Lower lobe of right lung (tissue), 2 donors: Measurements from ENCODE around the gene TMEM184C. TPM values are rescaled to one million over a fixed set of nuclear protein-coding genes. Genes with fewer than 3 reads are reported as not detected.

Source experiments
- ATAC-seq, 2 donors: fragments of 200-7000 bp; cut with Tn5 transposase; one replicate each; pipeline ENCODE4 v1.9.1; 2020 to 2022; ENCODE audit warnings: mild to moderate bottlenecking in 2 of 2, moderate library complexity in 2 of 2
- DNase-seq: peaks from one replicate; pipeline ENCODE4 v3.0.0-alpha.2; 2020
- H3K27ac ChIP-seq: fragments of 200-600 bp; one replicate; pipeline ENCODE4 v1.8.0; 2022
- H3K27me3 ChIP-seq: fragments of 200-600 bp; one replicate; pipeline ENCODE4 v1.8.0; 2022; ENCODE audit warnings: low read depth
- H3K36me3 ChIP-seq: fragments of 200-600 bp; one replicate; pipeline ENCODE4 v1.8.0; 2022; ENCODE audit warnings: mild to moderate bottlenecking
- H3K4me1 ChIP-seq: fragments of 200-600 bp; one replicate; pipeline ENCODE4 v1.8.0; 2022
- H3K4me3 ChIP-seq: fragments of 200-600 bp; one replicate; pipeline ENCODE4 v1.8.0; 2022; ENCODE audit warnings: mild to moderate bottlenecking
- H3K9me3 ChIP-seq: fragments of 200-600 bp; one replicate; pipeline ENCODE4 v1.8.0; 2022
- intact Hi-C: fragments of 100-400 bp; cut with DNase I; formaldehyde crosslinking; loops from one replicate; pipeline ENCODE4 v1.11.0; 2022
- long read RNA-seq: library from polyadenylated mRNA; unstranded; transcript quantifications from one replicate; pipeline ENCODE4 v2.0.0, GENCODE V29; 2021
- total RNA-seq: library from RNA; stranded (reverse); fragmentation: NEBNext Ultra II Directional; extraction: Animal tissue kit (Norgen Biotek cat#: 25700); gene quantifications from one replicate; pipeline ENCODE4 v1.2.1, GENCODE V29; 2021
- TF ChIP-seq, protein P1 (sequence below): fragments of 200-600 bp; IDR thresholded peaks from one replicate; pipeline ENCODE4 v1.8.0; 2022; ENCODE audit warnings: antibody characterized with exemption, mild to moderate bottlenecking
- donor health status: DM: no; HTN: yes; CAD: no; lungs with severe emphysema.

Gene TMEM184C
- total RNA-seq: 29.2 TPM
- long read RNA-seq, full-length matches to known transcripts: 33 of 51 reads
- long read RNA-seq, partial matches to known transcripts: 1 of 51 reads
- long read RNA-seq, other reads (novel, unspliced or antisense): 17 of 51 reads

DNA sequence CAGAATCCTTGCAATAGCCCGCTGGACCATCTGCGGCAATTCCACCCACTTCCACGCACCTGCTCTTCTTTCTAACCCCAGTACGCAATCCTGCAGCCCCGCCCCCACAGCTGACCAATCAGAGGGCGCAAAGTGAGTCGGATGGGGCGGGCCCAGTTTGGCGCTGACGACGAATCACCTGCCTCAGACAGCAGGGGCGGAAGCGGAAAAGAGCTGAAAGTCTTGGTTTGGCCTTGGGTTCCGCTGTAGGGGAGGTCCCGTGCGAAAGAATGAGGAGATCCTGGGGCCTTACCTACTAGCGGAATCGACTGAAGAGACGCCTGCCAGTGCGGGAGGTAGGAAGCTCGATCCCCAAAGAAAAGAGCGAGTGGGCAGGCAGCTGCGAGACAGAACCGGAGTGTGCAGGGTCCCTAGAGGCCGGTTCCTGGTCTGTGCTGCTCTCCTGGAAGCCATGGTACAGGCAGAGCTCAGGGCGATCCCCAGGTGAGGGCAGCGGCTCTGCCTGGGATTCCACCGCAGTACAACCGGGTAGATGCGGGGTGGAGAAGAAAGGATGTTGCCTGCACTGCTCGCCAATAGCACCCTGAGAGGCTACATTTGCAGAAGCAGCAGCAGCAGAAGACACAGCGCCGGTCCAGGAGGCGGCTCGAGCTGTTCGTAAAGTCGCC, at the start of gene TMEM184C:
Gene TMEM184C (plus strand): TSS at position 225 of the 668 bp plus-strand sequence. CDS start 560 bp downstream, outside the sequence.
- Histone ChIP-seq H3K9me3 (no peaks in the 10 kb centered on the region), H3K27ac (peak within 1 kb of the TSS; percentile 84), H3K4me3 (peak within 1 kb of the TSS; percentile 86), H3K36me3 (peaks cover 9% of the 10 kb centered on the region), H3K4me1 (peaks cover 41% of the 10 kb centered on the region), H3K27me3 (no peaks in the 10 kb centered on the region)
- intact Hi-C loops: no loop called here
- peak; percentile 99 to 100 for ATAC-seq
- TF ChIP-seq, protein P1, sequence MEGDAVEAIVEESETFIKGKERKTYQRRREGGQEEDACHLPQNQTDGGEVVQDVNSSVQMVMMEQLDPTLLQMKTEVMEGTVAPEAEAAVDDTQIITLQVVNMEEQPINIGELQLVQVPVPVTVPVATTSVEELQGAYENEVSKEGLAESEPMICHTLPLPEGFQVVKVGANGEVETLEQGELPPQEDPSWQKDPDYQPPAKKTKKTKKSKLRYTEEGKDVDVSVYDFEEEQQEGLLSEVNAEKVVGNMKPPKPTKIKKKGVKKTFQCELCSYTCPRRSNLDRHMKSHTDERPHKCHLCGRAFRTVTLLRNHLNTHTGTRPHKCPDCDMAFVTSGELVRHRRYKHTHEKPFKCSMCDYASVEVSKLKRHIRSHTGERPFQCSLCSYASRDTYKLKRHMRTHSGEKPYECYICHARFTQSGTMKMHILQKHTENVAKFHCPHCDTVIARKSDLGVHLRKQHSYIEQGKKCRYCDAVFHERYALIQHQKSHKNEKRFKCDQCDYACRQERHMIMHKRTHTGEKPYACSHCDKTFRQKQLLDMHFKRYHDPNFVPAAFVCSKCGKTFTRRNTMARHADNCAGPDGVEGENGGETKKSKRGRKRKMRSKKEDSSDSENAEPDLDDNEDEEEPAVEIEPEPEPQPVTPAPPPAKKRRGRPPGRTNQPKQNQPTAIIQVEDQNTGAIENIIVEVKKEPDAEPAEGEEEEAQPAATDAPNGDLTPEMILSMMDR: no peak
- peak; percentile 99 for DNase-seq

DNA sequence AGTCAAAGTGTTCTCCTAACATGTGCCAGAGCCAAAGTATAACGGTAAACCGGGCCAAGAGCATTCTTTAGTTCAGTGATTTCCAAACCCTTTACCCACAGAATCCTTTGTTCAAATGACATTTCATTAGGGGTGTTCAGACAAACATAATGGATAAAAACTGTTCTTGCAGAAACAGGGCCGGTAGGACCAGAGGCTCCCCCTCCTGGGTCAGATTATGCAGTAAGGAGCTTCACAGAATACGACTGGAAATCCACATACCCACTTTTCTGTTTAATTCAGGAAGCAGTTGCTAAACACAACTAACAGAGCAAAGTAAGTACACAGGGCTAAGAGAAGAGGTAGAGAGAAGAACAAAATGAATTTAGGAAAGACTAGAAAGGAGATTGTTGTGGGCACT, 46.6 kb upstream of the TMEM184C start:
- DNase-seq (no peak), ATAC-seq (no peak)
- Histone ChIP-seq H3K27me3 (no peaks in the 10 kb centered on the region), H3K4me3 (no peak overlapping the region), H3K27ac (no peak overlapping the region), H3K9me3 (no peaks in the 10 kb centered on the region), H3K36me3 (no peaks in the 10 kb centered on the region), H3K4me1 (no peaks in the 10 kb centered on the region)
- TF ChIP-seq, protein P1: no peak
- intact Hi-C loops: no loop called here

DNA sequence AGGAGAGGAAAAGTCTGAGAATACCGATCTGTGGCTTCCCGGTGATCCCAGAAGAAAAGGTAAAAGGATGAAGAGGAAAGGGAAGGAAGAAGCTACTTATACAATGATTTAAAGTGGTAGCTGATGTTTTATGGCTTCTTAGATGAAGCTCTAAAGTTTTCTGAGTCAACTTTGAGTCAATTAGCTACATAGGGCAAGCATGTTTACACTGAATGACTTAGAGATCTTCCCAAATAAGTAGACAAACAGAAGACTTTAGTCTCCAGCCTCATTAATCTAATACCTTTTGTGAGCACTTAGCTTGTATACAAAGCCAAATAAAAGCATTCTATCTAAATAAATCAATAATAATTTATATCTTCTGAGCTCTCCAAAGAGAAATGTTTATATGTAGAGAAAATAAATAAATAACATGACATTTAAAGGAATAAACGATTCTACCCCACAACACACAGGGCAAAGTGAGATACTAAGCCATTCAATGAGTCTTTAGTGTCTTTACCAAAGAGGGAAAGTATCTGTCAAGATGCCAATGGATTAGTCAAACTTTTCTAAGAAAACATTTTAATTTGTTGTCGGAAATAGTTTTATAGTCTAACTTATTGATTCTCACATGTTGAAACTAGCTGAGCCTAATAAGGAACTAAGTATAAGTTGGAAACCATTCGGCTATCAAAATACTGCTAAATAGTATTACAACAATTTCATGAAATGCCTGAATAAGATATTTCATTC, 46.0 kb upstream of the TMEM184C start:
- no peaks in the 10 kb centered on the region for H3K4me1 ChIP-seq
- no peak overlapping the region for H3K4me3 ChIP-seq
- intact Hi-C loops: no loop called here
- H3K9me3 ChIP-seq: no peaks in the 10 kb centered on the region
- H3K27me3 ChIP-seq: no peaks in the 10 kb centered on the region
- ATAC-seq (no peak), DNase-seq (no peak)
- H3K27ac ChIP-seq: no peak overlapping the region
- TF ChIP-seq, protein P1: no peak
- no peaks in the 10 kb centered on the region for H3K36me3 ChIP-seq

DNA sequence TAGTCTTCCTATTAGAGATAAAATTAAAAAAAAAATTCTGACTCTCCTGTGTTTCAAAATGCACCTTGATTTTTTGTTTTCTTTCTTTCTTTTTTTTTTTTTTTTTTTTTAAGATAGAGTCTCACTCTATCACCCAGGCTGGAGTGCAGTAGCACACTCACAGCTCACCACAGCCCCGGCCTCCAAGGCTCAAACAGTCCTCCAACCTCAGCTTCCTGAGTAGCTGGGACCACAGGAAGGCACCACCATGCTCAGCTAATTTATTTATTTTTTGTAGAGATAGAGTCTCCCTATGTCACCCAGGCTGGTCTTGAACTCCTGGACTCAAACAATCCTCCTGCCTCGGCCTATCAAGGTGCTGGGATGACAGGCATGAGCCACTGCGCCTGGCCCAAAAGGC, 41.1 kb upstream of the TMEM184C start:
- H3K4me3 ChIP-seq: no peak overlapping the region
- no peaks in the 10 kb centered on the region for H3K36me3 ChIP-seq
- DNase-seq: no peak
- H3K4me1 ChIP-seq: no peaks in the 10 kb centered on the region
- ATAC-seq: no peak
- H3K27me3 ChIP-seq: no peaks in the 10 kb centered on the region
- H3K27ac ChIP-seq: no peak overlapping the region
- intact Hi-C loops: no loop called here
- TF ChIP-seq, protein P1: no peak
- no peaks in the 10 kb centered on the region for H3K9me3 ChIP-seq

DNA sequence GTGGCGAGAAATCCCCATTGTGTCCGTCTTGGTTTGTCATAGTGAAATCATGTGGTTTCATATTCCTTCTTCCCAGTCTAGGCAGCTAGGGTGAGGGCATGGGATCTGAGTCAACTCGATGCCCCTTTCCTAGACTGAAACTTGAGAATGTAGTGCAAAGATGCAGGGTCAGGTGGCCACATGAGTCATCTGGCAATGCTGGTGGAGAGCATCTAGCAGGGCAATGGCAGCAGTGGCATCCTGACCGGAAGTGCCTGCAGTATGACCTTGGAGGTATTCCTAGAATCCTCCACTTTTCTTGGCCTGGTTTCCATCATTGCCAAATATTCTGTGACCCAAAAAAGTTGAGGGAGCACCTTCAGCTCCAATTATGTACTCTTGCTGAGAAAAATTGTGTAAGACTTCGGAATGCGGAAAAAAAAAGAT, 39.1 kb upstream of the TMEM184C start:
- Histone ChIP-seq H3K9me3 (no peaks in the 10 kb centered on the region), H3K4me3 (no peak overlapping the region), H3K27me3 (no peaks in the 10 kb centered on the region), H3K36me3 (no peaks in the 10 kb centered on the region), H3K4me1 (no peaks in the 10 kb centered on the region), H3K27ac (no peak overlapping the region)
- intact Hi-C loops: no loop called here
- ATAC-seq (peak in 1 of 2 donors; percentile 29), DNase-seq (no peak)
- TF ChIP-seq, protein P1: no peak
